GM12801 (cell line): ENCODE results near the gene KRT38.

Experiments
- CTCF ChIP-seq: IDR thresholded peaks from one replicate; pipeline ENCODE4 v1.5.1; 2011; ENCODE audit warnings: control low read depth; ENCODE audit not compliant: insufficient read length; ENCODE audit errors: extremely low read depth

Gene KRT38

GRCh38 chr17:41415411-41415810 is 25.4 kb downstream of the KRT38 start:
- no peak for TF ChIP-seq CTCF

GRCh38 chr17:41413982-41414381 is 26.8 kb downstream of the KRT38 start:
- TF ChIP-seq CTCF, result no peak

GRCh38 chr17:41413353-41413957 is 27.3 kb downstream of the KRT38 start:
- no peak for TF ChIP-seq CTCF

- no peak for TF ChIP-seq CTCF
Observed at GRCh38 chr17:41411072-41411840, 29.5 kb downstream of the KRT38 start.

- no peak for TF ChIP-seq CTCF
Observed at GRCh38 chr17:41407226-41407625, 33.6 kb downstream of the KRT38 start.

- no peak for TF ChIP-seq CTCF
Observed at GRCh38 chr17:41406205-41406604, 34.6 kb downstream of the KRT38 start.

- no peak for TF ChIP-seq CTCF
Observed at GRCh38 chr17:41404024-41404671, 36.6 kb downstream of the KRT38 start.
